H1 (cell line): ENCODE results near the gene SKIL. TPM values are rescaled to one million over a fixed set of nuclear protein-coding genes. Genes with fewer than 3 reads are reported as not detected.

Experiments
- CTCF ChIA-PET: fragments of 300-600 bp; sonication (Branson Sonifier 250); formaldehyde crosslinking; loops from one replicate; lab custom pipeline; 2021; ENCODE audit not compliant: partially characterized antibody; lab: Charles Lee
- POLR2A ChIA-PET: fragments of 300-600 bp; sonication (Branson Sonifier 250); formaldehyde crosslinking; loops from one replicate; lab custom pipeline; 2021; ENCODE audit warnings: inconsistent platforms; ENCODE audit not compliant: partially characterized antibody; lab: Charles Lee
- DNase-seq, 2 experiments: peaks; one replicate each; pipeline versions ENCODE4 v3.0.0 to v3.0.0-alpha.2; 2010 to 2022; ENCODE audit warnings: low spot score in 2 of 2, low read depth in 1 of 2, mixed read lengths in 1 of 2
- FAIRE-seq: peaks from 2 replicates; lab custom pipeline; 2011; peaks lifted over from hg19 to GRCh38; lab: Jason Lieb, UNC
- H2AFZ ChIP-seq: 2 replicates; pipeline ENCODE4 v1.8.1; 2012; ENCODE audit warnings: low read length, inconsistent platforms
- H2AK5ac ChIP-seq: 2 replicates; pipeline ENCODE4 v1.6.1; 2013; ENCODE audit warnings: low read depth, low read length
- H2BK120ac ChIP-seq: replicated peaks from 2 replicates; pipeline ENCODE3; 2013; ENCODE audit warnings: low read depth, low read length, inconsistent platforms
- H2BK12ac ChIP-seq: 2 replicates; pipeline ENCODE4 v1.6.1; 2013; ENCODE audit warnings: low read depth, low read length
- H2BK15ac ChIP-seq: 2 replicates; pipeline ENCODE4 v1.6.1; 2013; ENCODE audit warnings: low read length
- H2BK20ac ChIP-seq: 2 replicates; pipeline ENCODE4 v1.6.1; 2013; ENCODE audit warnings: low read length
- H2BK5ac ChIP-seq: 2 replicates; pipeline ENCODE4 v1.6.1; 2013; ENCODE audit warnings: low read depth, low read length
- H3K14ac ChIP-seq: 2 replicates; pipeline ENCODE4 v1.6.1; 2013; ENCODE audit warnings: inconsistent platforms; ENCODE audit not compliant: insufficient read length
- H3K18ac ChIP-seq: 2 replicates; pipeline ENCODE4 v1.6.1; 2013; ENCODE audit warnings: low read length; ENCODE audit errors: extremely low read depth
- H3K23ac ChIP-seq: 2 replicates; pipeline ENCODE4 v1.6.1; 2013; ENCODE audit warnings: inconsistent platforms; ENCODE audit not compliant: insufficient read length
- H3K23me2 ChIP-seq: 2 replicates; pipeline ENCODE4 v1.6.1; 2013; ENCODE audit warnings: low read depth, low read length
- H3K27ac ChIP-seq: 2 replicates; pipeline ENCODE4 v1.6.1; 2011; ENCODE audit warnings: low read depth, low read length, inconsistent platforms
- H3K27me3 ChIP-seq, 4 experiments: replicated peaks in 1 of 4; 1 replicate in 1 of 4; 2 replicates in 3 of 4; pipeline versions ENCODE4 v1.6.1 to v1.8.1; 2011 to 2013; ENCODE audit warnings: low read length in 3 of 4, mild to moderate bottlenecking in 3 of 4, inconsistent platforms in 2 of 4, mixed read lengths in 2 of 4, moderate library complexity in 1 of 4; ENCODE audit not compliant: control insufficient read depth in 3 of 4, insufficient read depth in 3 of 4; ENCODE audit errors: extremely low read depth in 1 of 4
- H3K36me3 ChIP-seq, 4 experiments: 2 replicates each; pipeline versions ENCODE4 v1.6.1 to v1.8.1; 2011 to 2013; ENCODE audit warnings: mild to moderate bottlenecking in 4 of 4, low read length in 3 of 4, moderate library complexity in 2 of 4, control low read depth in 1 of 4, inconsistent platforms in 1 of 4; ENCODE audit not compliant: insufficient read depth in 4 of 4, control insufficient read depth in 2 of 4
- H3K4ac ChIP-seq: replicated peaks from 2 replicates; pipeline ENCODE3; 2013; ENCODE audit warnings: low read length, low read depth, mixed read lengths, inconsistent platforms; ENCODE audit not compliant: insufficient read length
- H3K4me1 ChIP-seq, 4 experiments: replicated peaks in 1 of 4; 1 replicate in 1 of 4; 2 replicates in 3 of 4; pipeline versions ENCODE4 v1.6.1 to v1.8.1; 2011 to 2013; ENCODE audit warnings: low read length in 3 of 4, inconsistent platforms in 2 of 4, mixed read lengths in 1 of 4; ENCODE audit not compliant: insufficient read depth in 4 of 4, control insufficient read depth in 3 of 4
- H3K4me2 ChIP-seq, 2 experiments: 2 replicates each; pipeline versions ENCODE4 v1.6.1 to v1.8.1; 2011 to 2013; ENCODE audit warnings: low read depth in 2 of 2, low read length in 2 of 2, control low read depth in 1 of 2, inconsistent platforms in 1 of 2, mild to moderate bottlenecking in 1 of 2; ENCODE audit not compliant: insufficient read depth in 1 of 2
- H3K4me3 ChIP-seq, 4 experiments: fragments of 200-600, 300-600 bp in 1 of 4; sonication (generic), shearing (Covaris generic), sonication (Bioruptor Twin) in 1 of 4; 2 replicates each; pipeline versions ENCODE4 v1.5.1 to v1.8.1; 2011 to 2016; ENCODE audit warnings: low read length in 4 of 4, low read depth in 3 of 4, control low read depth in 2 of 4, inconsistent platforms in 2 of 4, mild to moderate bottlenecking in 2 of 4, mixed read lengths in 1 of 4, moderate library complexity in 1 of 4; ENCODE audit not compliant: insufficient read depth in 2 of 4; ENCODE audit errors: extremely low read depth in 1 of 4
- H3K56ac ChIP-seq: replicated peaks from 2 replicates; pipeline ENCODE3; 2013; ENCODE audit warnings: low read depth, mild to moderate bottlenecking, mixed read lengths, low read length, inconsistent platforms; ENCODE audit not compliant: insufficient read length
- H3K79me1 ChIP-seq: 2 replicates; pipeline ENCODE4 v1.6.1; 2013; ENCODE audit warnings: low read depth, low read length, control low read depth
- H3K79me2 ChIP-seq, 2 experiments: 2 replicates each; pipeline versions ENCODE4 v1.6.1 to v1.8.1; 2012 to 2013; ENCODE audit warnings: low read length in 2 of 2, mild to moderate bottlenecking in 2 of 2, inconsistent platforms in 1 of 2; ENCODE audit not compliant: insufficient read depth in 2 of 2, control insufficient read depth in 1 of 2
- H3K9ac ChIP-seq, 4 experiments: replicated peaks in 1 of 4; 1 replicate in 1 of 4; 2 replicates in 3 of 4; pipeline versions ENCODE4 v1.6.1 to v1.8.1; 2011 to 2013; ENCODE audit warnings: low read depth in 3 of 4, low read length in 3 of 4, control low read depth in 2 of 4, mild to moderate bottlenecking in 2 of 4, moderate library complexity in 2 of 4, inconsistent platforms in 1 of 4; ENCODE audit errors: extremely low read depth in 1 of 4
- H3K9me3 ChIP-seq, 2 experiments: 2 replicates each; pipeline versions ENCODE4 v1.6.1 to v1.8.1; 2012 to 2013; ENCODE audit warnings: mild to moderate bottlenecking in 2 of 2, moderate library complexity in 2 of 2, control low read depth in 1 of 2, inconsistent platforms in 1 of 2, low read depth in 1 of 2, low read length in 1 of 2, mixed read lengths in 1 of 2; ENCODE audit not compliant: insufficient read depth in 2 of 2
- H4K20me1 ChIP-seq, 2 experiments: replicated peaks in 1 of 2; 2 replicates each; pipeline versions ENCODE3 to v1.8.1; 2011 to 2013; ENCODE audit warnings: inconsistent platforms in 2 of 2, low read length in 2 of 2, mild to moderate bottlenecking in 1 of 2; ENCODE audit not compliant: insufficient read depth in 2 of 2, control insufficient read depth in 1 of 2
- H4K5ac ChIP-seq: 2 replicates; pipeline ENCODE4 v1.6.1; 2013; ENCODE audit warnings: low read length, low read depth, mixed read lengths, inconsistent platforms; ENCODE audit not compliant: insufficient read length
- H4K8ac ChIP-seq: 2 replicates; pipeline ENCODE4 v1.8.0; 2013; ENCODE audit warnings: mild to moderate bottlenecking, moderate library complexity, low read length, inconsistent platforms; ENCODE audit not compliant: insufficient read depth; ENCODE audit errors: extremely low read depth
- H4K91ac ChIP-seq: replicated peaks from 2 replicates; pipeline ENCODE3; 2013; ENCODE audit warnings: low read length, mixed read lengths, inconsistent platforms; ENCODE audit not compliant: insufficient read length
- ASH2L ChIP-seq: fragments of 200-600, 300-600 bp; sonication (generic); IDR thresholded peaks from one replicate; pipeline ENCODE4 v1.7.1; 2017; ENCODE audit warnings: low read length
- CHD2 ChIP-seq: IDR thresholded peaks from 2 replicates; pipeline ENCODE4 v1.6.1; 2012; ENCODE audit warnings: low read length, improper control_type of control experiment
- HDAC6 ChIP-seq: IDR thresholded peaks from one replicate; pipeline ENCODE4 v1.7.1; 2012; ENCODE audit warnings: low read depth, mild to moderate bottlenecking, inconsistent platforms, low read length, moderate library complexity
- JUN ChIP-seq: IDR thresholded peaks from 2 replicates; pipeline ENCODE4 v1.6.1; 2011; ENCODE audit warnings: low read depth, mild to moderate bottlenecking, improper control_type of control experiment, low read length
- NRF1 ChIP-seq: IDR thresholded peaks from 2 replicates; pipeline ENCODE4 v1.6.1; 2011; ENCODE audit warnings: mild to moderate bottlenecking, low read depth, low read length, improper control_type of control experiment
- POLR2A ChIP-seq, 2 experiments: IDR thresholded peaks; 1 replicate in 1 of 2; 2 replicates in 1 of 2; pipeline ENCODE4 v1.6.1; 2011; ENCODE audit warnings: low read depth in 2 of 2, low read length in 2 of 2, mild to moderate bottlenecking in 2 of 2; ENCODE audit errors: control extremely low read depth in 1 of 2
- POLR2AphosphoS5 ChIP-seq: IDR thresholded peaks from 2 replicates; pipeline ENCODE4 v1.6.1; 2011; ENCODE audit warnings: low read depth, low read length
- RBBP5 ChIP-seq: IDR thresholded peaks from 2 replicates; pipeline ENCODE4 v1.7.1; 2012; ENCODE audit warnings: low read depth, mild to moderate bottlenecking, inconsistent platforms, low read length, moderate library complexity, borderline replicate concordance
- RFX5 ChIP-seq: IDR thresholded peaks from 2 replicates; pipeline ENCODE4 v1.6.1; 2011; ENCODE audit warnings: low read depth, low read length, improper control_type of control experiment, borderline replicate concordance
- SP2 ChIP-seq: IDR thresholded peaks from 2 replicates; pipeline ENCODE4 v1.6.1; 2012; ENCODE audit warnings: mild to moderate bottlenecking, low read length, inconsistent platforms
- SUZ12 ChIP-seq: fragments of 200-600 bp; sonication (generic); IDR thresholded peaks from 2 replicates; pipeline ENCODE4 v1.6.1; 2012; ENCODE audit warnings: mild to moderate bottlenecking, inconsistent platforms, low read length, moderate library complexity, mixed read lengths
- WGBS, 2 experiments: shearing (Covaris generic) in 1 of 2; methylation state at CpG; one replicate each; pipeline versions ENCODE4 v1.1.6 to v1.1.7; 2013 to 2015; ENCODE audit warnings: low lambda C conversion rate in 2 of 2, mixed read lengths in 2 of 2, inconsistent platforms in 1 of 2, low coverage in 1 of 2, missing lambda C conversion rate in 1 of 2; ENCODE audit not compliant: insufficient replicate concordance in 2 of 2, insufficient coverage in 1 of 2, insufficient read length in 1 of 2; ENCODE audit errors: extremely low coverage in 1 of 2, missing lambda C conversion rate in 1 of 2; 5-methylcytosine and 5-hydroxymethylcytosine counted together
- polyA plus RNA-seq, 7 experiments: library from polyadenylated mRNA; depleted of rRNA in 3 of 7; stranded (reverse) in 5 of 7; unstranded in 2 of 7; fragments of >200 nt in 5 of 7; fragments of 200-250 nt in 2 of 7; gene quantifications; 1 replicate in 5 of 7; 2 replicates in 1 of 7; 4 replicates in 1 of 7; pipeline versions ENCODE4 v1.2.1 to v1.2.3, GENCODE V29; 2011 to 2013; ENCODE audit warnings: missing spikeins in 2 of 7, mixed read lengths in 2 of 7
- total RNA-seq: library from RNA; stranded (reverse); fragmentation: NEBNext Ultra II Directional; extraction: Animal tissue kit (Norgen Biotek cat#: 25700); gene quantifications from 2 replicates; pipeline ENCODE4 v1.2.1, GENCODE V29; 2021

SKIL gene
- total and polyA plus RNA-seq, 2 of the 8 experiments (the other 6 are each of a cell fraction or from before 2014, with no cell fraction given): 13.2 to 277 TPM

DNA sequence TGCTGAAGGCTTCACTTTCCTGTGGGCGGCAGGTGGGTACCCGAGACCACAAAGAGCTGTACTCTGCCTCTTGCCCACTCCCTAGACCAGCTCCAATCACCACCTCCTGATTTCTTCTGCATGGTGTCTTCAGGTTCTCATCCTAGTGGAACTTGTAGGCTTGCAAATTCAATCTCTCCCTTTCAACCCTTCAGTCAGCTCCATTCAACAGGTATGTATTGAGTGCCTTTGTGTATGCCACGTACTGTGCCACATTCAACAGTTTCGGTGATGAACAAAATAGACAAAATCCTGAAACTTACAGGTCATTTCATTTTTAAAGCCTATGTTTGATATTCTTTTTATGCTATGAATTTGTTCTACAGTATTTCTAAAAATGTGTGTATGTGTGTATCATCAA lies 55.8 kb downstream of the SKIL start:
- ChIA-PET POLR2A (interaction anchor here (1.0 to 1.1 kb wide), 2 partner anchors 399 to 456 kb away, joined by 3 read pairs; no protein-coding TSS in a partner anchor), CTCF (interaction anchor here (0.6 to 10.6 kb wide), 77 partner anchors 9 to 1015 kb away, joined by 3 to 273 read pairs (median 5); partner anchors contain the start of genes SKIL and SLC7A14)
- Histone ChIP-seq H3K56ac (no peak overlapping the region), H3K4me3 (no peak overlapping the region), H3K18ac (no peak overlapping the region), H2AFZ (no peak overlapping the region), H3K36me3 (no peaks in the 10 kb centered on the region), H2AK5ac (no peak overlapping the region), H3K23ac (no peak overlapping the region), H4K5ac (no peak overlapping the region), H3K79me2 (no peaks in the 10 kb centered on the region), H3K14ac (no peak overlapping the region), H4K8ac (no peak overlapping the region), H3K4ac (no peak overlapping the region), H3K9ac (no peak overlapping the region; a peak in 1 of 7 replicates), H3K27me3 (peaks cover 0 to 10% (median 8%) of the 10 kb centered on the region in 4 experiments; a peak in 6 of 7 replicates), H2BK15ac (no peak overlapping the region), H2BK5ac (no peak overlapping the region), H3K23me2 (no peaks in the 10 kb centered on the region; the same call in 1 of the 2 replicates), H4K91ac (no peak overlapping the region), H4K20me1 (no peaks in the 10 kb centered on the region), H2BK120ac (no peak overlapping the region), H3K4me1 (peaks cover 0 to 3% (median 0%) of the 10 kb centered on the region in 4 experiments; a peak in 2 of 7 replicates), H3K4me2 (no peak overlapping the region), H2BK20ac (no peak overlapping the region), H2BK12ac (no peak overlapping the region), H3K79me1 (no peaks in the 10 kb centered on the region), H3K9me3 (no peaks in the 10 kb centered on the region), H3K27ac (no peak overlapping the region)
- no peak for TF ChIP-seq CHD2
- TF ChIP-seq JUN: no peak
- no peak for TF ChIP-seq SP2
- TF ChIP-seq POLR2AphosphoS5: no peak
- no peak for TF ChIP-seq HDAC6
- no peak for TF ChIP-seq RBBP5
- TF ChIP-seq POLR2A (IDR thresholded peaks at IDR 0.05; ENCODE audit: control extremely low read depth in 1 of 2, low read depth in 2 of 2, low read length in 2 of 2): no peak
- TF ChIP-seq ASH2L: no peak
- no peak for TF ChIP-seq RFX5
- TF ChIP-seq NRF1: no peak
- no peak for TF ChIP-seq SUZ12
- WGBS, 2 experiments: 93% methylated on average over 4 of the region's 4 CpGs; no CpG with 5 or more reads in 1 of the 2 experiments
- DNase-seq: no peak
- FAIRE-seq: no peak
